ENCODE data around the gene MCIDAS. TPM values are rescaled to one million over a fixed set of nuclear protein-coding genes. Genes with fewer than 3 reads are reported as not detected.

MCIDAS gene
- total and polyA plus RNA-seq, 2 of the 13 experiments (the other 11 are each of a cell fraction or from before 2014, with no cell fraction given) = not detected

- no peak for ATAC-seq
- no peak for TF ChIP-seq ZNF430 (CRISPR knock-in tag; IDR thresholded peaks at IDR 0.05)
- TF ChIP-seq ZNF816 (CRISPR knock-in tag; IDR thresholded peaks at IDR 0.05; ENCODE audit: borderline replicate concordance) = no peak
- 0 out of 2 replicates have a peak, but pooled peaks have one; percentile 16 for TF ChIP-seq MIXL1 (CRISPR knock-in tag; IDR thresholded peaks at IDR 0.05)
- TF ChIP-seq HOXA9 (CRISPR knock-in tag; IDR thresholded peaks at IDR 0.05; ENCODE audit: borderline replicate concordance) = no peak
- no peak for TF ChIP-seq FOXK2 (IDR thresholded peaks at IDR 0.05)
- TF ChIP-seq MATR3 (CRISPR knock-in tag; IDR thresholded peaks at IDR 0.05) = no peak
- no peak for TF ChIP-seq ZBTB38 (CRISPR knock-in tag; IDR thresholded peaks at IDR 0.05)
- TF ChIP-seq MED1 (CRISPR knock-in tag; IDR thresholded peaks at IDR 0.05) = no peak
- no peak for TF ChIP-seq ZNF235 (CRISPR knock-in tag; IDR thresholded peaks at IDR 0.05; ENCODE audit: borderline replicate concordance)
- TF ChIP-seq SNAPC5 (CRISPR knock-in tag; IDR thresholded peaks at IDR 0.05; ENCODE audit: borderline replicate concordance) = no peak
- no peak for TF ChIP-seq HMGXB4 (CRISPR knock-in tag; IDR thresholded peaks at IDR 0.05; ENCODE audit: borderline replicate concordance in 1 of 2, low read depth in 1 of 2)
- no peak for TF ChIP-seq PAX8 (CRISPR knock-in tag; IDR thresholded peaks at IDR 0.05; ENCODE audit: borderline replicate concordance)
- no peak for TF ChIP-seq TP53 (CRISPR knock-in tag; conservative IDR thresholded peaks at IDR 0.05)
- TF ChIP-seq NR3C1 (CRISPR knock-in tag; IDR thresholded peaks at IDR 0.05) = no peak
- no peak for TF ChIP-seq ONECUT2 (CRISPR knock-in tag; IDR thresholded peaks at IDR 0.05)
- TF ChIP-seq ZNF143 (CRISPR knock-in tag; IDR thresholded peaks at IDR 0.05) = no peak
- peak; percentile 17 for TF ChIP-seq STAG1 (CRISPR knock-in tag; IDR thresholded peaks at IDR 0.05)
- no peak for TF ChIP-seq ZBTB42 (CRISPR knock-in tag; IDR thresholded peaks at IDR 0.05)
- TF ChIP-seq CTCF (CRISPR knock-in tag; IDR thresholded peaks at IDR 0.05) = 0 out of 2 replicates have a peak, but pooled peaks have one; percentile 29
- no peak for TF ChIP-seq E2F2 (CRISPR knock-in tag; IDR thresholded peaks at IDR 0.05; ENCODE audit: borderline replicate concordance)
- no peak for TF ChIP-seq BCL3 (CRISPR knock-in tag; IDR thresholded peaks at IDR 0.05)
Measured at GRCh38 chr5:55187370-55187769, 39.7 kb downstream of the MCIDAS start.

More at GRCh38 chr5:55187370-55187769, 39.7 kb downstream of the MCIDAS start:
- DNase-seq (ENCODE audit: low spot score) = no peak
- Histone ChIP-seq H3K79me2 (ENCODE audit: insufficient read depth, low read length) (no peaks in the 10 kb centered on the region), H3K27ac (ENCODE audit: extremely low read length, insufficient read depth, low read length) (no peak overlapping the region), H3K9me3 (ENCODE audit: low read length) (no peaks in the 10 kb centered on the region), H4K20me1 (ENCODE audit: insufficient read depth, low read length) (no peaks in the 10 kb centered on the region), H3K9ac (ENCODE audit: insufficient read depth, low read depth, low read length) (no peak overlapping the region), H3K36me3 (replicated peaks in 1 of 2; ENCODE audit: control insufficient read depth in 1 of 2, insufficient read depth in 2 of 2, low read length in 2 of 2) (no peaks in the 10 kb centered on the region), H3K27me3 (ENCODE audit: control insufficient read depth in 1 of 2, insufficient read depth in 2 of 2, low read length in 2 of 2) (peaks cover 0 to 10% of the 10 kb centered on the region in 2 experiments; a peak in 2 of 5 replicates), H2AFZ (ENCODE audit: low read length) (no peak overlapping the region), H3K4me3 (replicated peaks in 1 of 3; ENCODE audit: insufficient read depth in 1 of 3, low read depth in 2 of 3, low read length in 3 of 3) (no peak overlapping the region), H3K4me2 (ENCODE audit: low read depth, low read length) (no peak overlapping the region), H3K4me1 (ENCODE audit: insufficient read depth, low read length) (peaks cover 12% of the 10 kb centered on the region)
- no TSS peak for BruUV-seq (replicated peaks)
- POLR2A ChIA-PET = no interaction called here
- CTCF ChIA-PET (ENCODE audit: low intra/inter-chr PET ratio, low total read pairs) = no interaction called here
- intact Hi-C loops (cut with micrococcal nuclease; ENCODE audit: unreplicated experiment) (loop anchor here (5.0 kb wide), 1 partner anchor 40 kb away; the partner anchor contains the start of gene MCIDAS), in situ Hi-C loops (cut with HindIII; ENCODE audit: extremely low pct_ligation_motif_present, low pct_unique_long_range_greater_than_20kb) (no loop called here)
- no peak for FAIRE-seq
- WGBS (ENCODE audit: low lambda C conversion rate) = 21% methylated on average over 4 of the region's 4 CpGs
